Activated CD8-positive, alpha-beta memory T cell treated with anti-CD3 and anti-CD28 coated beads for 4 hours (primary cell): ENCODE measurements around the gene RASAL3.
"Not testable (repeated sequence)": the region's sequence is repeated elsewhere in the genome, so short reads cannot be mapped to it uniquely, and the experiment has no call there.

ENCODE experiments used
- DNase-seq, 2 donors: peaks; one replicate each; pipeline ENCODE4 v3.0.0-alpha.2; 2020; ENCODE audit warnings: low read depth in 2 of 2

The RASAL3 gene

GRCh38 chr19:15473821-15474220 is 9.5 kb upstream of the RASAL3 start:
- not testable (repeated sequence) for DNase-seq

- no peak for DNase-seq
These were observed 7.3 kb upstream of the RASAL3 start for GRCh38 chr19:15471639-15472101.

DNA sequence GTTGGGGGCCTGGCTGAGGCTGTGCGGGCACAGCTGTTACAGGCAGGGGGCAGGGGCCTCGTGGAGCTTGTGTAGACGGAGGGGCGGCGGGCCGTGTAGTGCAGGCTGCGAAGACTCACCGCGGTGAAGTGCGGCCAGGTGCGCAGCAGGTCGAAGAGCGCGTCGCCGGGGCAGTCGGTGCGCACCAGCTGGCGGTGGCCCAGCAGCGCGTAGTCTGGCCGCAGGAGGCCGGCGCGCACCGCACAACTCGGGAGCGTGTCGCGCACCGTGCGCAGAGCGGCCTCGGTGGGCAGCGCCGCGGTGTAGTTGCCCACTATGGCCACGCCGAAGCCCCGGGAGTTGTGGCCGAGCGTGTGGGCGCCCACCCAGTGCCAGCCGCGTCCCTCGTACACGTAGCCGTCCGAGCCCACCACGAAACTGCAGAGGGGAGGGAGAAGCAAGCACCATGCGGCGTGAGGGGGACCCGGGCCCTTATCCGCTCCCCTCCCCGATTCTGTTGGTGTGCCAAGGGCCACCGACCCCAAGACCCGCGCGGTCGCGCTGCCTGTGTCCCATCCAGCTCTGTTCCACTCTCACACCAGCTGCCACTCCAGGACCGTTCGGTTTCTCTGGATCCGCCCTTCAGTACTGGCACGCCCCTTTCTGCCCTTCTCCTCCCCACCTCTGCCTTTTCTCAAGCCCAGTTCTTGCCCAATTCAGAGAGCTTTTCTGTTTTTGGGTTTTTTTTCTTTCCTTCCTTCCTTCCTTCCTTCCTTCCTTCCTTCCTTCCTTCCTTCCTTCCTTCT is 5.4 kb upstream of the RASAL3 start:
- no peak for DNase-seq

GRCh38 chr19:15468675-15469512 is 4.5 kb upstream of the RASAL3 start:
- no peak for DNase-seq

GRCh38 chr19:15467734-15468214 is 3.4 kb upstream of the RASAL3 start:
- no peak for DNase-seq

GRCh38 chr19:15466851-15467733 is 2.7 kb upstream of the RASAL3 start:
- DNase-seq = peak in 1 of 2 donors; percentile 62

DNA sequence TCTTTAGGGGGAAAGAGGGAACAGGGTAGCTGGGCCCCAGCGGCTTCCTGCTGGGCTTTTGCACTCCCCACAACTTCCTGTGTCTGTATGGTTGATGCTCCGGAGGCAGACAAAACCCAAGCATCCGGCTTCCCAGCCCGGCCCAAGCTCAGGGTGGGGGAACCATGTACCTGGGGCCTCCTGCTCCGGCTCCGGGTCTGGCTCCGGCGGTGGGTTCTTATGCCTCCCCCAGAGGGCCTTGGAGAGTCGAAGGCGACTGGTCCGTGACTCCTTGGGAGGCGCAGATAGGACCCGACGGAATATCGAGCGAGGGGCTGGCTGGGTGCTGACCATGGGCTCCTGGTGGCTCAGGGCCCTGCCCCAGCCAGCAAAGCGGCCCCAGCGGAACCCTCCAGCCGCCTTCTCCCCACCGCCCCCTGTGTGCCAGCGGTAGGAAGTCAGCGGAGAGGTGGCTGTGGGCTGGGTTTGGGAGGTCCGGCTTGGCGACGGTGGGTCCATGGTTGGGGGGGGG is 428 bp downstream of the RASAL3 start:
- DNase-seq = peak; percentile 53 to 62

GRCh38 chr19:15461694-15462093 is 2.6 kb downstream of the RASAL3 start:
- DNase-seq = no peak

- no peak for DNase-seq
These were observed 6.5 kb downstream of the RASAL3 start for GRCh38 chr19:15457701-15458484.

DNA sequence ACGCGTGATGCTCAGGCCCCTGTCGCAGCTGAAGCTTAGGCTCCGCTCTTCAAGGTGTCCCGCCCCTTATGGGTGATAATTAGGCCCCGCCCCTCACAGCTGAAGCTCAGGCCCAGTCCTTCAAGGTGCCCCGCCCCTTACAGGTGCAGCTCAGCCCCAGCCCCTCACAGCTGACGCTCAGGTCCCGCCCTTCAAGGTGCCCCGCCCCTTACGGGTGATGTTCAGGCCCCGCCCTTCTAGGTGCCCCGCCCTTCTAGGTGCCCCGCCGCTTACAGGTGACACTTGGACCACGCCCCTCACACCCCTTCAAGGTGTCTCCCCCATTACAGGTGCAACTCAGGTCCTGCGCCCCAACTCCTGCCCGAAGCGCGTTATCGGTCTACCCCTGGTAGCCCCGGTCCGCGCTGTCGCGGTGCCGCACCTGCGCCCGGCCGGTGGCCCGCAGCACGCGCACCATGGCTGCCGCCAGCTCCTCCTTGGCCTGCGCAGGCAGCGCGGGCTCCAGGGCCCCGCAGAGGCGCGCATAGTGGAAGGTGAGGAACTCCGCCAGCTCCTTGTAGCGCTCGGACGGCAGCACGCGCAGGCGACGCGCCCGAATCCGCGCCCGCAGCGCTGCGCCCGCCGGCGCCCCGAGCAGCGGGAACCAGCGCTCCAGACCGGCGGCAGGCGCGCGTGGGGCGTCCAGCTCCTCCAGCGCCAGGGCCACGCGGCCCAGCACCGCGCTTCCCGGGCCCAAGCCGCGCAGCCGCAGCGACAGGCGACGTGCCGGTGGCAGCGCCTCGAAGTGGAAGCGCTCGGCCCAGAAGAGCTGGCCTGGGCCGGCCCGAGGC is 7.3 kb downstream of the RASAL3 start:
- no peak for DNase-seq

DNA sequence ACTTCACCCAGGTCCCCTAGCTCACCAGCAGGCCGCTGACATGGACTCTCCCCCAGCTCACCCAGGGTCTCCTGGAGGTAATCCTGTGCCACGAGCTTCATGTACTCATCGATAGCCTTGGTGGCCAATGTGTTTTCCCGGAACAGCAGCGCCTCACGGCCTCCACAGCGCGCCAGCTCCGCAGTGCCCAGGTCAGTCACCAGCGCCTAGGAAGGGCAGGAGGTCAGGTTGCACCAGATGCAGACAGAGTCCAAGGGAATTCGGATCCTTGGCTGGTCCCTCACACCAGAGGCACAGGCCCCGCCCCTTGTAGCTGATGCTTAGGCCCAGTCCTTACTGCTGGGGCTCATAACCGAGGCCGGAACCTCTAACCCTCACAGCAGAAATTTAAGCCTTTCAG is 7.9 kb downstream of the RASAL3 start:
- no peak for DNase-seq

- DNase-seq = no peak
These were observed 8.3 kb downstream of the RASAL3 start for GRCh38 chr19:15455996-15456395.

- DNase-seq = no peak
These were observed 10.2 kb downstream of the RASAL3 start for GRCh38 chr19:15453906-15454860.

GRCh38 chr19:15453091-15453578 is 11.2 kb downstream of the RASAL3 start:
- DNase-seq = no peak

- DNase-seq = no peak
These were observed 12.0 kb downstream of the RASAL3 start for GRCh38 chr19:15452111-15453047.

GRCh38 chr19:15450528-15450890 is 13.8 kb downstream of the RASAL3 start:
- no peak for DNase-seq
